Esophagus mucosa (tissue), 1 donor: Measurements from ENCODE around the gene STK31. TPM values are rescaled to one million over a fixed set of nuclear protein-coding genes. Genes with fewer than 3 reads are reported as not detected.
"Not testable (repeated sequence)": the region's sequence is repeated elsewhere in the genome, so short reads cannot be mapped to it uniquely, and the experiment has no call there.

Source experiments
- ATAC-seq: fragments of 200-7000 bp; cut with Tn5 transposase; one replicate; pipeline ENCODE4 v1.9.1; 2020
- total RNA-seq: library from RNA; stranded (reverse); gene quantifications from one replicate; pipeline ENCODE4 v1.2.4, GENCODE V29; 2023
- donor health status: DM: yes; HTN: yes; CAD: no.

STK31 gene
- total RNA-seq, 1 donor from 2014 or later: 0.16 TPM

DNA sequence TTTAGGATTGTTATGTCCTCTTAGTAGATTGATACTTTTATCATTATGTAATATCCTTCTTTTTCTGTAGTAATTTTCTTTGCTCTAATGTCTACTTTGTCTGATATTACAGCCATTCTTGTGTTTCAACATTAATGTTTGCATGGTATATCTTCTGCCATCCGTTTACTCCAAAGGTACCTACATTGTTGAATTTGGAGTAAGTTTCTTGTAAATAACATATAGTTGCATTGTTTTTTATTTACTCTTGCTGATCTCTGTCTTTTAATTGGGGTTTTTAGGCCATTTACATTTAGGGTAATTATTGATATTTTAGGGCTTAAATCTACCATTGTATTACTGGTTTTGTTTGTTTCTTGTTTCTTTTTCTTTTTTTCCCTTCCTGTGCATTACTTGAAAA, 100.1 kb downstream of the STK31 start:
- no peak for ATAC-seq

DNA sequence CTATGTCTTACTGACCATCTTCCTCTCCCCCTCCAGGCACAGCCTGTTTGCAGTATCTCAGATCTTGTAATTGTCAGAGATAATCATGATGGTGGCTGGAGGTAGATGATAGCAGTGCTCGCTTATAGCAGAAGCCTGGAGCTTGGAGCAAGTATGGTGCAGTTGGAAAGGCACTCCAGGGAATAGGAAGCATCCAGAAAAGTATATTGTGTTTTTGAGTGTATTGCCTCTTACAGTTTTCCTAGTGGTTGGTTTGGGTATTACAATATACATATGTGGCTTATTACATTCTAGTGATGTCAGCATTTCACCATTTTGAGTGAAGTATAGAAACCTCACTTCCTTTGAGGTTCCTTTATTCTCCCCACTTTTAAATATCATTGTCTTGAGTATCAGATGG, 101.5 kb downstream of the STK31 start:
- no peak for ATAC-seq

DNA sequence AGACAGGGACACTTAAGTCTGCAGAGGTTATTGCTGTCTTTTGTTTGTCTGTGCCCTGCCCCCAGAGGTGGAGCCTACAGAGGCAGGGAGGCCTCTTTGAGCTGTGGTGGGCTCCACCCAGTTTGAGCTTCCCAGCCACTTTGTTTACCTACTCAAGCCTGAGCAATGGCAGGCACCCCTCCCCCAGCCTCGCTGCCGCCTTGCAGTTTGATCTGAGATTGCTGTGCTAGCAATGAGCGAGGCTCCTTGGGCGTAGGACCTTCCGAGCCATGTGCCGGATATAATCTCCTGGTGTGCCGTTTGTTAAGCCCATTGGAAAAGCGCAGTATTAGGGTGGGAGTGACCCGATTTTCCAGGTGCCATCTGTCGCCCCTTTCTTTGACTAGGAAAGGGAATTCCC, 118.1 kb downstream of the STK31 start:
- not testable (repeated sequence) for ATAC-seq

DNA sequence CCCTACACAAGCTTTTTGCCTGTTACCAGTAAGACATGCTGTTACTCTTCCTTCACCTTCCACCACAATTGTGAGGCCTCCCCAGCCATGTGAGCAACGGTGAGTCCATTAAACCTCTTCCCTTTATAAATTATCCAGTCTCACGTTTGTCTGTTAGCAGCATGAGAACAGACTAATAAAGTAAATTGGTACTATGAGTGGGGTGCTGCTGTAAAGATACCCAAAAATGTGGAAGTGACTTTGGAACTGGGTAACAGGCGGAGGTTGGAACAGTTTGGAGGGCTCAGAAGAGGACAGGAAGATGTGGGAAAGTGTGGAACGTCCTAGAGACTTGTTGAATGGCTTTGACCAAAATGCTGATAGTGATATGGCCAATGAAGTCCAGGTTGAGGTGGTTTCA, 122.7 kb downstream of the STK31 start:
- not testable (repeated sequence) for ATAC-seq

DNA sequence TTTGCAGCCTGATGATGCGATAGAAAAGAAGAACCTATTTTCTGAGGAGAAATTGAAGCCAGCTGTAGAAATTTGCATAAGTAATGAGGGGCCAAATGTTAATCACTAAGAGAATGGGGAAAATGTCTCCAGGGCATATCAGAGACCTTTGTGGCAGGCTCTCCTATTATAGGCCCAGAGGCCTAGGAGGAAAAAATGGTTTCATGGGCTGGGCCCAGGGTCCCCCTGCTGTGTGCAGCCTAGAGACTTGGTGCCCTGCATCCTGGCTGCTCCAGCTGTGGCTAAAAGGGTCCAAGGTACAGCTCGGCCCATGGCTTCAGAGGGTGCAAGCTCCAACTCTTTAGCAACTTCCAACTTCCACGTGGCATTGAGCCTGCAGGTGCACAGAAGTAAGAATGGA, 123.4 kb downstream of the STK31 start:
- no peak for ATAC-seq

DNA sequence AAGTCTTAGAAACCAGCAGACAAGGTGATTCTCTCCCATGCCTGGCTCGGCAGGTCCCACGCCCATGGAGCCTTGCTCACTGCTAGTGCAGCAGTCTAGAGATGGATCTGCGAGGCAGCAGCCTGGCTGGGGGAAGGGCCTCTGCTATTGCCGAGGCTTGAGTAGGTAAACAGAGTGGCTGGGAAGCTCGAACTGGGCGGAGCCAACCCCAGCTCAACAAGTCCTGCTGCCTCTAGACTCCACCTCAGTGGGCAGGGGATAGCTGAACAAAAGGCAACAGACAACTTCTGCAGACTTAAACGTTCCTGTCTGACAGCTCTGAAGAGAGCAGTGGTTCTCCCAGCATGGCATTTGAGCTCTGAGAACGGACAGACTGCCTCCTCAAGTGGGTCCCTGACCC, 134.8 kb downstream of the STK31 start:
- peak; percentile 67 for ATAC-seq

DNA sequence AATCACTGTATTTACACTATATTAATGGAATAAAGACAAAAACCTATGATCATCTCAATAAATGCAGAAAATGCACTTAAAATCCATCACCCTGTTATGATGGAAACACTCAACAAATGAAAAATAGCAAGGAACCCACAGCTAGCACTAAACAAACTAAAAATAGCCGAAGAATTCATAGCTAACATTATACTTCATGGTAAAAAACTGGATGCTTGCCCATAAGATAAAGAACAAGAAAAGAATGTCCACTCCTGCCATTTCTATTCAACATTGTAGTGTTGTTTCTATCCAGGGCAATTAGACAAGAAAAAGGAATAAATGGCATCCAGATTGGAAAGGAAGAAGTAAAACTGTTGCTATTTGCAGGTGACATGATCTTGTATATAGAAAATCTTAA, 142.1 kb downstream of the STK31 start:
- no peak for ATAC-seq

DNA sequence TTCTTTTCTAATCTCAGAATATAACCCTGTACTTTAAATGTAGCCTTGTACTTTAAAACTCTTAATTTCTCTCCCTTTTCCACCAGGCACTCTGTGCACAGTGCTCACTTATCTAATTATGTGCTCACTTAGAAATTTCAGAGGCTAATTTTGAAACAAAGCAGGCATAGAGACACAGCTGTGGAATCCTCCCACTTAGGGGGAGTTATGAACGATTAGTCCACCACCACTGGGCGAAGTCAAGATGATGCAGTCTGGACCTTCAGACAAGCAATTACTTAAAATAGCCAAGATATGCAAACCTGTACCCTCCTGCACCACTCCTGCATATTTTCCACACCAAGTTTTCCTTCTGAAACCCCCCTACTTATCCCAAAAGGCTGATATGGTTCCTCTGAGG, 143.0 kb downstream of the STK31 start:
- no peak for ATAC-seq

DNA sequence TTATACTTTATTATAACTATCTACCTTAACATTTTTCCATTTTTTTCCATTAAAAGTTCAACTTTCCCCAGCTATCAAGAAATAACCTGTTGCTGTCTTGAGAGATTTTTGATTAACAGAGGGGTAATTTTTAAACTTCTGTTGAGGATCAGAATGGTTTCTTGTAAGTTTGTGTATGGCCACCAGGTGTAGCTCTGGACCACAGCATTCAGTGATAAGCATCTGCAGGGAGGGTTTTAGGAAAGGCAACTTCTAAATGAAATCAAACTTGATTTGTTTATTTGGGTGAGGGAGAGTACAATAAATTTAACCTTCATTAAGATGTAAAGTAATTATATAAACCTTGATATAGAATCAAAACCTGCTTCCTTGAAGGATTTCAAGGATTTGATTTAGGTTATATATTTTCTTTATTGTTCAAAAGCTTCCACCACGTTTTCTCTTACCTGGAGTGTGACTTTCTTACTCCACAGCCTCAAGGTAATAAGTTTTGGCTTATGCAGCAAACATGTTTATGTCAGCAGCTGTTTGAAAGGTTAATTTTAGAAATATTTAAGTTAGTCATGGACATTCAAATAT, 153.3 kb downstream of the STK31 start:
- ATAC-seq: no peak

DNA sequence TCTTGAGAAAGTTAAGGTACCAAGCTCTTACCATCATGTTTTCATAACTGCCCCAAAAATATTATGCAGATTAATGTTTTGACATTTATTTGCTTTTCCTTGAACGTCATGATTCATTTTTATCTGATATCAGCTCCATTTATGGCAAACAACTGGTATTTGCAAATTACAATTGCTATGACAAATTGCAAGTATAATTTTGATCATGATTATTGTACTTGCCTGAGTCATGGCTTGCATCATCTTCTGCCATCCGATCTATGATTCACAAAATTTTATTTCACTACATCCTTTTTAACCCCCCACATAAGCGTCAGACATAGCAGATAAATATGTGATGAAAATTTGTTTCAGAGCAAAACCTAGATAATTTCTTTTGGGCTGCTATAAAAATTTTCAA, 155.0 kb downstream of the STK31 start:
- no peak for ATAC-seq

DNA sequence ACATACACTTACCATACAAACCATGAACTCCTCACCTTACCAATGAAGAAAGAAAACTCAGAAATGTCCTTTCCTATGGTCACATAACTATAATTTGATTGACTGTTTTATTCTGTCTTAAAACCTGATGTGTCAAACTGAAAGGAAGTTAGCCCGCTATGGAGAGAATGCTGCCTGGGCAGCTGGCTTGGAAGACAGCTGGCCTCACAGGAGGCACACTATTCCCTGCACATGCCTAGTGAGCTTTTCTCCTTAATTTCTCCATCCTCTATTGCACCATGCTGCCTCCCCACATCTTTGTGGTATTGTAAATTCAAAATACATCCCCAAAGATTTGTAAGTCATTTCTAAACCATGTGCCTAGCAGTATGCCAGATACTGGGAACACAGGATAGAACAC, 163.3 kb downstream of the STK31 start:
- no peak for ATAC-seq

DNA sequence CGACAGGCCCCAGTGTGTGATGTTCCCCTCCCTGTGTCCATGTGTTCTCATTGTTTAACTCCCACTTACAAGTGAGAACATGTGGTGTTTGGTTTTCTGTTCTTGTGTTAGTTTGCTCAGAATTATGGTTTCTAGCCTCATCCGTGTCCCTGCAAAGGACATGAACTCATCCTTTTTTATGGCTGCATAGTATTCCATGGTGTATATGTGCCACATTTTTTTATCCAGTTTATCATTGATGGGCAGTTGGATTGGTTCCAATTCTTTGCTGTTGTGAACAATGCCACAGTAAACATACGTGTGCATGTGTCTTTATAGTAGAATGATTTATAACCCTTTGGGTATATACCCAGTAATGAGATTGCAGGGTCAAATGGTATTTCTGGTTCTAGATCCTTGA, 166.5 kb downstream of the STK31 start:
- not testable (repeated sequence) for ATAC-seq

Other genes starting within 250 kb of the STK31 start
- gene IGF2BP3, start 239.7 kb upstream of the STK31 start, total RNA-seq: 3.9 TPM
- 74.9 TPM for gene TRA2A, start 178.2 kb upstream of the STK31 start, total RNA-seq
- gene CCDC126, start 112.8 kb upstream of the STK31 start, total RNA-seq: 5.8 TPM
- 4.0 TPM for gene FAM221A, start 30.0 kb upstream of the STK31 start, total RNA-seq